CD4-positive, alpha-beta memory T cell (primary cell): ENCODE data around the gene IPO13. TPM values are rescaled to one million over a fixed set of nuclear protein-coding genes. Genes with fewer than 3 reads are reported as not detected.

ENCODE experiments used
- CTCF ChIA-PET: fragments of 350-600 bp; sonication (Branson Sonifier 250); formaldehyde crosslinking; loops from one replicate; lab custom pipeline; 2021; ENCODE audit warnings: inconsistent platforms; ENCODE audit not compliant: partially characterized antibody; lab: Charles Lee
- POLR2A ChIA-PET: fragments of 350-600 bp; sonication (Branson Sonifier 250); formaldehyde crosslinking; loops from one replicate; lab custom pipeline; 2021; ENCODE audit not compliant: partially characterized antibody; lab: Charles Lee
- DNase-seq, 5 donors: peaks; one replicate each; pipeline versions ENCODE4 v3.0.0 to v3.0.0-alpha.2; 2020 to 2022; ENCODE audit warnings: mixed read lengths in 1 of 5
- H3K27ac ChIP-seq: one replicate; pipeline ENCODE4 v1.7.0; 2013; ENCODE audit warnings: low read depth, low read length
- H3K27me3 ChIP-seq: 2 replicates; pipeline ENCODE4 v1.7.0; 2013; ENCODE audit warnings: mild to moderate bottlenecking, low read length, moderate library complexity; ENCODE audit not compliant: insufficient read depth
- H3K36me3 ChIP-seq: 2 replicates; pipeline ENCODE4 v1.7.0; 2013; ENCODE audit warnings: mild to moderate bottlenecking, low read length, moderate library complexity; ENCODE audit not compliant: insufficient read depth
- H3K4me1 ChIP-seq: 2 replicates; pipeline ENCODE4 v1.7.0; 2013; ENCODE audit warnings: mild to moderate bottlenecking, low read length, moderate library complexity; ENCODE audit not compliant: insufficient read depth
- H3K4me3 ChIP-seq, 2 donors: one replicate each; pipeline ENCODE4 v1.7.0; 2013; ENCODE audit warnings: low read length in 2 of 2, mild to moderate bottlenecking in 1 of 2
- H3K9me3 ChIP-seq, 2 donors: one replicate each; pipeline ENCODE4 v1.7.0; 2013; ENCODE audit warnings: low read length in 2 of 2, control low read depth in 1 of 2; ENCODE audit not compliant: control insufficient read depth in 1 of 2
- H3K27ac Mint-ChIP-seq, 7 donors: one replicate each; pipeline ENCODE4 v1.8.0; 2020 to 2021; ENCODE audit warnings: mixed read lengths in 7 of 7, mild to moderate bottlenecking in 6 of 7, inconsistent platforms in 3 of 7, moderate library complexity in 3 of 7
- H3K27me3 Mint-ChIP-seq, 2 donors: one replicate each; pipeline ENCODE4 v1.8.0; 2020 to 2021; ENCODE audit warnings: mixed read lengths in 2 of 2
- H3K36me3 Mint-ChIP-seq, 2 donors: one replicate each; pipeline ENCODE4 v1.8.0; 2020 to 2021; ENCODE audit warnings: mixed read lengths in 2 of 2, inconsistent platforms in 1 of 2, mild to moderate bottlenecking in 1 of 2
- H3K4me1 Mint-ChIP-seq, 4 donors: one replicate each; pipeline ENCODE4 v1.8.0; 2020 to 2021; ENCODE audit warnings: mixed read lengths in 4 of 4, mild to moderate bottlenecking in 1 of 4
- H3K4me3 Mint-ChIP-seq, 8 donors: one replicate each; pipeline ENCODE4 v1.8.0; 2020 to 2021; ENCODE audit warnings: mixed read lengths in 8 of 8, mild to moderate bottlenecking in 7 of 8, moderate library complexity in 6 of 8, inconsistent platforms in 3 of 8
- H3K9me3 Mint-ChIP-seq, 8 donors: one replicate each; pipeline ENCODE4 v1.8.0; 2020 to 2021; ENCODE audit warnings: mixed read lengths in 8 of 8, mild to moderate bottlenecking in 5 of 8, inconsistent platforms in 3 of 8, moderate library complexity in 1 of 8
- intact Hi-C: fragments of 100-400 bp; cut with micrococcal nuclease; formaldehyde crosslinking; loops from one replicate; pipeline ENCODE4 v1.15.1; 2023
- polyA plus RNA-seq, 2 donors: library from polyadenylated mRNA; unstranded; fragments of 300-500 nt; fragmentation: Illumina TruSeq; gene quantifications; one replicate each; pipeline ENCODE4 v1.2.3, GENCODE V29; 2021
- total RNA-seq, 2 experiments: library from RNA; stranded (reverse); gene quantifications; one replicate each; pipeline ENCODE4 v1.2.3, GENCODE V29; 2021

IPO13 gene, protein sequence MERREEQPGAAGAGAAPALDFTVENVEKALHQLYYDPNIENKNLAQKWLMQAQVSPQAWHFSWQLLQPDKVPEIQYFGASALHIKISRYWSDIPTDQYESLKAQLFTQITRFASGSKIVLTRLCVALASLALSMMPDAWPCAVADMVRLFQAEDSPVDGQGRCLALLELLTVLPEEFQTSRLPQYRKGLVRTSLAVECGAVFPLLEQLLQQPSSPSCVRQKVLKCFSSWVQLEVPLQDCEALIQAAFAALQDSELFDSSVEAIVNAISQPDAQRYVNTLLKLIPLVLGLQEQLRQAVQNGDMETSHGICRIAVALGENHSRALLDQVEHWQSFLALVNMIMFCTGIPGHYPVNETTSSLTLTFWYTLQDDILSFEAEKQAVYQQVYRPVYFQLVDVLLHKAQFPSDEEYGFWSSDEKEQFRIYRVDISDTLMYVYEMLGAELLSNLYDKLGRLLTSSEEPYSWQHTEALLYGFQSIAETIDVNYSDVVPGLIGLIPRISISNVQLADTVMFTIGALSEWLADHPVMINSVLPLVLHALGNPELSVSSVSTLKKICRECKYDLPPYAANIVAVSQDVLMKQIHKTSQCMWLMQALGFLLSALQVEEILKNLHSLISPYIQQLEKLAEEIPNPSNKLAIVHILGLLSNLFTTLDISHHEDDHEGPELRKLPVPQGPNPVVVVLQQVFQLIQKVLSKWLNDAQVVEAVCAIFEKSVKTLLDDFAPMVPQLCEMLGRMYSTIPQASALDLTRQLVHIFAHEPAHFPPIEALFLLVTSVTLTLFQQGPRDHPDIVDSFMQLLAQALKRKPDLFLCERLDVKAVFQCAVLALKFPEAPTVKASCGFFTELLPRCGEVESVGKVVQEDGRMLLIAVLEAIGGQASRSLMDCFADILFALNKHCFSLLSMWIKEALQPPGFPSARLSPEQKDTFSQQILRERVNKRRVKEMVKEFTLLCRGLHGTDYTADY
- total RNA-seq (10 to 100 TPM; 18.5 to 20.0 TPM), polyA plus RNA-seq (10 to 100 TPM in 1 of 2 donors, 1 to 10 TPM in 1; 7.5 to 16.8 TPM)

DNA sequence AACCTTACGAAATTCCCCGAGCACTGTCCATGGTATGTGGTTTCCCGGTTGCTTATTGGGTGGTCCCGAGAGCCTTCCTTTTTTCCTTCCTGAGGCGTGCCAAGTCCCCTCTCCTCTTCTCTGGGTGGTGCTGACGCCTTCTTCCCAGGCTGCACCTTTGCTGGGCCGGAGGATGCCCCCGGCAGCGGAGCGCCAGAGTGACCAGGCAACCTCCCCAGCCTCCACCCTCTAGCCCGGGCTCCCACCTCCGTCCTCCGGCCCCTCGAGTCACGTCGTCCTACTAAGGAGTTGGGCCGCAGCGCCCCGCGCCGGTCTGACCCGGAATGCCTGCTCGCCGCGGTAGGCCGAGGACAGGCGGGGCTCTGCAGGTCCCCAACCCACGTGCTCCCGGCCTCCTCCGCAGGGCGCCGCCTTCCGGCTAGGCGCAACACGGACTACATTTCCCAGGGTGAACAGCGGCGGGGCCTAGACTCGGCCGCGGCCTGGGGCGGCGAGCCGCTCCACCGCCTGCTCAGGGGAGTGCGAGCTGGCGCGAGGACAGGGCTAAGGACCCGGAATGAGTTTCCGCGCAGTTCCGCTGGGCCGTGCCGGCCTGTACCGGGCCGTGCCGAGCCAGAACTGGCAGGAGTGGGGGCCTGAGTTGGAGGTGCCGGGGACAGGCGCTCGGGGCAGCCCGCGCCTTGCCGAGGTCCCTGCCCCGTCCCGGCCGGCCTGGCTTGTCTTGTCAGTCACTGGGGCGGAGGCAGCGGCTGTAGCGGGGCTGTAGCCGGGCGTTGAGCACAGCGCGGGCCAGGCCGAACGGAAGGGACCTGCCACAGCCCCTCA lies at the start of gene IPO13:
Gene IPO13, plus strand, starts transcription at position 715 of the 825 bp plus-strand sequence. CDS start 651 bp downstream, outside the sequence.
- H3K4me1 ChIP-seq: peaks cover 29% of the 10 kb centered on the region
- POLR2A ChIA-PET: interaction anchor here (0.9 to 4.1 kb wide), 12 partner anchors 12 to 588 kb away, joined by 3 to 44 read pairs (median 4); partner anchors contain the start of genes ARTN, ATP6V0B, CCDC24 and CDC20
- Mint-ChIP-seq H3K4me1 (peaks cover 29 to 71% (median 44%) of the 10 kb centered on the region in 4 donors), H3K27me3 (no peaks in the 10 kb centered on the region), H3K4me3 (peak within 1 kb of the TSS; percentile 91 to 95 (median 93)), H3K27ac (peak within 1 kb of the TSS; percentile 90 to 97 (median 96)), H3K36me3 (peaks cover 10 to 14% of the 10 kb centered on the region in 2 donors), H3K9me3 (no peaks in the 10 kb centered on the region)
- H3K27me3 ChIP-seq: no peaks in the 10 kb centered on the region
- peak within 1 kb of the TSS; percentile 93 for H3K27ac ChIP-seq
- peak within 1 kb of the TSS; percentile 87 to 93 for H3K4me3 ChIP-seq
- no peaks in the 10 kb centered on the region for H3K9me3 ChIP-seq
- H3K36me3 ChIP-seq: no peaks in the 10 kb centered on the region
- peak; percentile 94 to 99 (median 96) for DNase-seq
- CTCF ChIA-PET: interaction anchor here (0.7 to 7.5 kb wide), 17 partner anchors 12 to 183 kb away, joined by 3 to 83 read pairs (median 4); partner anchors contain the start of genes ARTN, ATP6V0B, CCDC24 and DPH2
- intact Hi-C loops: loop anchor here (1.0 to 5.0 kb wide), 9 partner anchors 23 to 419 kb away; partner anchors contain the start of genes ATP6V0B, CCDC24, DMAP1 and KDM4A

DNA sequence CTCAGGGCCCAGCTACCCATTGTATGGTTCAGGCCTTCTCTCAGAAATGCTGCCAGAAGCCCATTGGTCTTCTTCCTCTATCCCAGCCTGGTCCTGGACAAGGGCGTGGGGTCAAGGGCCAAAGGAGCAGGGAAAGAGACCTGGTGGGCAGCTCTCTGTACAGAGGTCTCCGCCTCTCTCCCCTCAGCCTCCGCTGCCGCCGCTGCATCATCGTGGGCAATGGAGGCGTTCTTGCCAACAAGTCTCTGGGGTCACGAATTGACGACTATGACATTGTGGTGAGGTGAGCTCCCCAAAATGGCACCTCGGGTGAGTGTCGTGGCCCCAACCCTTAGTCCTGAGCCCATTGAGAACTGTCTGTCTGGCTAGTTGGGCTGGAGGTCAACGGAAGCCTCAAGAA lies 47.8 kb upstream of the IPO13 start:
- Mint-ChIP-seq H3K4me1 (no peaks in the 10 kb centered on the region), H3K27me3 (no peaks in the 10 kb centered on the region), H3K4me3 (no peak overlapping the region), H3K27ac (no peak overlapping the region), H3K9me3 (no peaks in the 10 kb centered on the region), H3K36me3 (peaks cover 36 to 46% of the 10 kb centered on the region in 2 donors)
- intact Hi-C loops: no loop called here
- Histone ChIP-seq H3K36me3 (peaks cover 7% of the 10 kb centered on the region), H3K4me1 (no peaks in the 10 kb centered on the region), H3K4me3 (no peak overlapping the region), H3K9me3 (no peaks in the 10 kb centered on the region), H3K27me3 (no peaks in the 10 kb centered on the region), H3K27ac (no peak overlapping the region)
- ChIA-PET POLR2A (no interaction called here), CTCF (no interaction called here)
- no peak for DNase-seq

DNA sequence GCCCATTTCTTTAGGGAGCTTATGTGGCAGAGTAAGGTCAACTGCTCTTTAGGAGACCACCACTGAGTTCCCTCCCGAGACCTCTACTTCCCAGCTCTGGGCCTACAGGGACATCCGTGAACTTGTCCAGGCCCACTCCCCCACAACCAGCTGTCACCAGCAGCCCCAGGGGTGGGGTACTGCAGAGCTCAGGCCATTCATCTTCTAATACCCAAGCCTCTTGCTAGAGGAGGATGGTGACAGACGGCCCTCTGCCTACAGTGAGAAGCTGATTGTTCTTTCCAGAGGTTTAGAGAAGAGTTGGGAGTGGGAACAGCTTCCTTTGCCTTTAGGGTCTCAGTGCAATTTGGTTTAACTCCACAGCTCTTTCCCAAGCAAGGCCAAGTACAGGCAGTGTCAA lies 46.4 kb upstream of the IPO13 start:
- H3K27ac ChIP-seq: no peak overlapping the region
- H3K4me1 ChIP-seq: no peaks in the 10 kb centered on the region
- Mint-ChIP-seq H3K9me3 (no peaks in the 10 kb centered on the region), H3K36me3 (peaks cover 23 to 34% of the 10 kb centered on the region in 2 donors), H3K4me1 (no peaks in the 10 kb centered on the region), H3K27me3 (no peaks in the 10 kb centered on the region), H3K27ac (peak overlapping the region in 1 of 7 donors; percentile 80), H3K4me3 (peak overlapping the region in 1 of 8 donors; percentile 24)
- no peaks in the 10 kb centered on the region for H3K27me3 ChIP-seq
- intact Hi-C loops: no loop called here
- DNase-seq: no peak
- peaks cover 7% of the 10 kb centered on the region for H3K36me3 ChIP-seq
- H3K4me3 ChIP-seq: no peak overlapping the region
- POLR2A ChIA-PET: no interaction called here
- no peaks in the 10 kb centered on the region for H3K9me3 ChIP-seq
- CTCF ChIA-PET: no interaction called here

DNA sequence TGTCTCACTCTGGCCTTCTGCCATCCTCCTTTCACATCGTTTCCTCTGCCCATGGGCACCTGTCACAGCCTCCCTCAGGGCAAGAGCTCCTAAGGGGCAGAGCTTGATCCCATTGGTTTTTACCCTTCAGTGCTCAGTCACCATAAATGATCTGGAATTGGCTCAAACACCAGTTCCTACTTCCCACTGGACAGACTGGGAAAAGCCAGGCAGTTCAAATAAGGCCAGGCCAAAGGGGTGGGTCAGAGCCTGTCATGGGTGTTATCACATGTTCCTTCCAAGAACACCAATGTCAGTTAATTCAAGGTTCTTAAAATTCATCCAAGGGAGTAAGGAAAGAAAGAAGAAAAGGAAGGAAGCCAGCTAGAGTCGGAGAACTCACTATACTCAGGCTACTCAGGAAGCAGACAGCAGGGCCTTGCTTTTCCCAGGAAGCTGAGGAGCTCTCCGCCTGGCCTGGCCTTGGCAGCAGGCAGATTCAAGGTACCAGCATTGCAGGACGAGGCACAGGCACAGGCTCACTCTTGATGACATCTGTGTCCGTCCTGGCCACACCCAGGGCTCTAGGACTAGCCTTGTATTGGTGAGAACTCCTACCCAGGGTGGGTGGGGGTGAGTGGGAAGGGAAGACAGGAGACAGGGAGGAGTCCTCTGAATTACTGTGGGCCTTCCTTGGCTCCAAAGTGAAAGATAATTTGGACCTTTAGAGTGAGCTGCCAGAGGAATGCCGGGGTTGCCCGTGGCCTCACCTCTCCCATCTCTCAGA lies 45.4 kb upstream of the IPO13 start:
- H3K9me3 ChIP-seq: no peaks in the 10 kb centered on the region
- H3K27me3 ChIP-seq: no peaks in the 10 kb centered on the region
- intact Hi-C loops: no loop called here
- no peaks in the 10 kb centered on the region for H3K4me1 ChIP-seq
- Mint-ChIP-seq H3K9me3 (no peaks in the 10 kb centered on the region), H3K36me3 (peaks cover 18 to 28% of the 10 kb centered on the region in 2 donors), H3K27me3 (no peaks in the 10 kb centered on the region), H3K4me3 (peak overlapping the region in 1 of 8 donors; percentile 48), H3K4me1 (no peaks in the 10 kb centered on the region), H3K27ac (peak overlapping the region in 1 of 7 donors; percentile 16)
- no peak for DNase-seq
- no peak overlapping the region for H3K27ac ChIP-seq
- H3K4me3 ChIP-seq: no peak overlapping the region
- ChIA-PET POLR2A (no interaction called here), CTCF (no interaction called here)
- H3K36me3 ChIP-seq: peaks cover 7% of the 10 kb centered on the region

DNA sequence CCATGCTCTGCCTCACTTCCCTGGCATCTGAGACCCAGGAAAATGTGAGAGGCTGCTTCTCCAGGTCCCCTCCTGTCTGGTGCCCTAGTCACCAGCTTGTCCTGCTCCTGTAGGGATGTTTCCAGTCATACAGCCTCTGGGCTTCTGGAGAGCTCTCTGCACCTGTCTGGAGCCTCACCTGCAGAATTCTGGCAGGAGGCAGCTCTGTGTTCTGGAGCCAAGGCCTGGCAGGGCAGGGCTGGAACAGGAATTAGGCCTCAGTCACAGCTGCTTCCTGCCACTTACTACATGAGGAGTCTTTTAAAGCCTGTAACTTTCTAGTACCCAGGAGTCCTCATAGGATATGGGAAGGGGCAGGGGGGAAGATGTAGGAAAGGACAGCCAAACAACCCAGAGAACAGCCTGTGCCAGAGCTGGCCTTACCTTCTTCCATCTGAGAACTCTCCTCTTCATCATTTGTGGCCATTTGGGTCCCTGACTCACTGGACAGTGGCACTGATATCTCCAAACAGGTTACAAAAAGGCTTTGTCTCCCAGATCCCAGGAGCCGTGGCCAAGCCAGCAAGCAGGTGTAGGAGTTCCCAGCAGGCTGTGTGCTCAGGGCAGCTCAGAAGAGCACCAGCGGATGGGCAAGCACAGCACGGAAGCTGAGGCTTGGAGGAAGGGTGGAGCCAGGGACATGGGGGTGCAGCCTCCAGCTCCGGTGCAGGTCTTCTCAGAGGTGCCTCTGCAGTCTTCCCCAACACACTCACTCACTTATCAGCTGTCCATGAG lies 44.5 kb upstream of the IPO13 start:
- CTCF ChIA-PET: no interaction called here

More for the DNA sequence above, 44.5 kb upstream of the IPO13 start:
- DNase-seq: no peak
- no peak overlapping the region for H3K27ac ChIP-seq
- H3K4me3 ChIP-seq: no peak overlapping the region
- Mint-ChIP-seq H3K4me3 (peak overlapping the region in 7 of 8 donors; percentile 19 to 82 (median 61)), H3K9me3 (no peaks in the 10 kb centered on the region), H3K4me1 (peaks cover 0 to 2% (median under 1%) of the 10 kb centered on the region in 4 donors), H3K36me3 (peaks cover 20 to 24% of the 10 kb centered on the region in 2 donors), H3K27me3 (no peaks in the 10 kb centered on the region), H3K27ac (peak overlapping the region in 1 of 7 donors; percentile 64)
- H3K4me1 ChIP-seq: no peaks in the 10 kb centered on the region
- no peaks in the 10 kb centered on the region for H3K27me3 ChIP-seq
- intact Hi-C loops: no loop called here
- POLR2A ChIA-PET: no interaction called here
- no peaks in the 10 kb centered on the region for H3K9me3 ChIP-seq
- H3K36me3 ChIP-seq: peaks cover 7% of the 10 kb centered on the region
